H4 (cell line): ENCODE data around the gene C19orf25. TPM values are rescaled to one million over a fixed set of nuclear protein-coding genes. Genes with fewer than 3 reads are reported as not detected.
A peak's percentile ranks its signal among the peaks of the same experiment; 100 is the strongest.
"Not testable (repeated sequence)": the region's sequence is repeated elsewhere in the genome, so short reads cannot be mapped to it uniquely, and the experiment has no call there.

Experiments
- DNase-seq: peaks from one replicate; pipeline ENCODE4 v3.0.0-alpha.2; 2015; ENCODE audit warnings: low spot score
- total RNA-seq: library from RNA; depleted of rRNA; stranded (reverse); fragments of >200 nt; shearing (Covaris generic); gene quantifications from 2 replicates; pipeline ENCODE4 v1.2.3, GENCODE V29; 2014

C19orf25 gene
- total RNA-seq, 1 experiment from 2014 or later = 10.5 TPM

GRCh38 chr19:1449467-1450442 is 29.3 kb downstream of the C19orf25 start, which contains the start of gene APC2:
TSS of gene APC2 (plus strand) at chr19:1450121. CDS start at chr19:1453002, 2,881 bp downstream.
- peak; percentile 38 for DNase-seq

GRCh38 chr19:1447944-1448343 is 31.1 kb downstream of the C19orf25 start:
- no peak for DNase-seq

GRCh38 chr19:1447504-1447903 is 31.5 kb downstream of the C19orf25 start:
- no peak for DNase-seq

GRCh38 chr19:1446713-1447481 is 32.1 kb downstream of the C19orf25 start:
- DNase-seq = no peak

- no peak for DNase-seq
These were observed 32.9 kb downstream of the C19orf25 start for GRCh38 chr19:1445932-1446712.

- DNase-seq = no peak
These were observed 33.7 kb downstream of the C19orf25 start for GRCh38 chr19:1445185-1445931.

- no peak for DNase-seq
These were observed 37.2 kb downstream of the C19orf25 start for GRCh38 chr19:1441677-1442438.

GRCh38 chr19:1441022-1441426 is 38.0 kb downstream of the C19orf25 start:
- DNase-seq = no peak

GRCh38 chr19:1440418-1440801 is 38.6 kb downstream of the C19orf25 start:
- no peak for DNase-seq

- DNase-seq = not testable (repeated sequence)
These were observed 39.2 kb downstream of the C19orf25 start for GRCh38 chr19:1439525-1440417.

- DNase-seq = no peak
These were observed 40.1 kb downstream of the C19orf25 start for GRCh38 chr19:1438933-1439354.

- DNase-seq = peak; percentile 83
These were observed 40.7 kb downstream of the C19orf25 start, which contains the start of gene RPS15 for GRCh38 chr19:1438035-1438932. TSS of gene RPS15 (plus strand) at chr19:1438396. CDS start at chr19:1438426, 30 bp downstream.

- DNase-seq = no peak
These were observed 41.4 kb downstream of the C19orf25 start for GRCh38 chr19:1437609-1438008.

GRCh38 chr19:1435378-1435989 is 43.5 kb downstream of the C19orf25 start:
- no peak for DNase-seq

- no peak for DNase-seq
These were observed 44.4 kb downstream of the C19orf25 start for GRCh38 chr19:1434577-1435060.

- no peak for DNase-seq
These were observed 45.0 kb downstream of the C19orf25 start for GRCh38 chr19:1434040-1434366.
